Tongue (tissue), 2 donors: ENCODE results near the gene CELA2B. TPM values are rescaled to one million over a fixed set of nuclear protein-coding genes. Genes with fewer than 3 reads are reported as not detected.

ENCODE experiments used
- DNase-seq: peaks from one replicate; pipeline ENCODE4 v3.0.0-alpha.2; 2015
- total RNA-seq: library from RNA; depleted of rRNA; stranded (reverse); fragments of >200 nt; gene quantifications from one replicate; pipeline ENCODE4 v1.2.3, GENCODE V29; 2014

CELA2B gene
- total RNA-seq, 1 donor from 2014 or later, result 0.41 TPM

DNA sequence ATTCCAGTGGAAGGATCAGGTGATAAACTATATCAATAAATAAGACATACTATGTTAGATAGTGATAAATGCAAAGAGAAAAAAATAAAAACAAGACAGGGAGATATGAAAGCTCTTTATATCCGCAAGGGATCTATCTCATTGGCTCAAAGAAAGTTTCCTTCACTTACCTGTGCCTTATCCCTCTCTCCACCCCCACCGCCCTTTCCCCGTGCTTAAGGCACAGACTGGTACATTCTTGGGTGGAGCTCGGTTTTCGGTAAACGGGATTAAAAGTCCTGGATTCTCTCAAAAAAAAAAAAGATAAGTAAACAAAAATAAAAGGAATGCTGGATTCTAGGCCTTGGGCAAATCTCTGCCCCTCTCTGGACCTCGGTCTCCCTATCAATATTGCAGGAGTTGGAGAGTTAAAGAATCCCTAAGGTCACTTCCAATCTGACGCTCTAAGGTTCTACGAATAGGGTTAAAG lies 50.2 kb downstream of the CELA2B start:
- no peak for DNase-seq

DNA sequence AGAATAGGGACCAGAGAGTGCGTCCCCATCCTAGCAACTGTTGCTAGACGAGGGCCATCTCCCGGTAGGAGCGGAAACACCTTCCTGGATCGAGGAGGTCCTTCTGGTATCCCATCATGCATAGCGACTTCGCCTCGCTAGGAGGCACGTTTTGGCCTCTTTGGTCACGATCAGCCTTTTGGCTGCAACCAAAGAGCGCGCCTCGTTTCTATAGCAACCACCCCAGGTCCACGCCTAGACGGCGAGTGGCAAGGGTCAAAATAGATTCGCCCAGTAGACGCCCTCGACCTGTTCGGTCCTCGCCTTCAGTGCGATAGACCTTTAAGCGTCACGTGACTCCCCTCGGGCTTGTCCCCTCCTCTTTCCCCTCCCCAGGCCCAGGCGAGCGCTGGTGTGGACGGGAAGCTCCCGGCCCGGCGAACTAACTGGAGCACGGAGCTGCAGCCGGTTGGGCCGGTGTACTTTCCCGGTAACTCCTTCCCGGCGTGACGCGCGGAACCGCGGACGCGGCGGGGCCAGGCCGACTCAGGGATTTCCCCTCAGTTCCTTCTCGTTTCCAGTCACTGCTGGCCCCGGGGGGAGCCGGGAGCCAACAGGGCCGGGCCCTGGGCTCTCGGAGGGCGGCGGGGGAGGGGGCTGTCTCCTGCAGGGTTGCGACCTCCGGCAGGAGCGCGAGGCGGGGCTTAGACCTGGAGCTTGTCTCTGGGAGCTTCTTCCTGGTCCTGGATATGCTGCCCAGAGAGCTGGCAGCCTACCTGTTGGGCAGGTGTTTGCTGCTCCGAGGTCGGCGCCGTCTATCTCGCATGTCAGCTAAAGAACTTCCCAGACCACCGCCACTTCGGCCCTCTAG lies 50.8 kb downstream of the CELA2B start, which contains the start of gene DNAJC16:
DNAJC16 (plus strand) TSS at position 359 of the 850 bp plus-strand sequence. CDS start 2,258 bp downstream, outside the sequence.
- peak; percentile 100 for DNase-seq

DNA sequence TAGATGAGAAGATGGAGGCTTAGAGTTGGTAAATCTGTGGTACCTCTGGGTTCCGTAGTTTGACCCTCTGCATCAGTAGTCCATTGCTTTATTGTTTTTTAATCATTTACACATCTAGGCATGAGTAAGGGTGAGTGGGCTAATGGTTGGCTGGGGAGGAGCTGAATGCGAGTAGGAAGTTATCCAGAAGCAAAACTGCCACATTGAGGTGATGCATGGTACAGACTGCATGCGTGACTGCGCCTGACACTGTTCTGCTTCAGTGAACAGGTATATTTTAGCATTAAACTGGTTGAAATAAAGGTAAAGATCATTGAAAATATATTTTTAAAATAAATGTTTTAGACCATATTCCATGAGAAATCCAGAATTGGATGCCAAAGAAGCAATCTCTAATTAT lies 55.1 kb downstream of the CELA2B start:
- DNase-seq, result no peak

DNA sequence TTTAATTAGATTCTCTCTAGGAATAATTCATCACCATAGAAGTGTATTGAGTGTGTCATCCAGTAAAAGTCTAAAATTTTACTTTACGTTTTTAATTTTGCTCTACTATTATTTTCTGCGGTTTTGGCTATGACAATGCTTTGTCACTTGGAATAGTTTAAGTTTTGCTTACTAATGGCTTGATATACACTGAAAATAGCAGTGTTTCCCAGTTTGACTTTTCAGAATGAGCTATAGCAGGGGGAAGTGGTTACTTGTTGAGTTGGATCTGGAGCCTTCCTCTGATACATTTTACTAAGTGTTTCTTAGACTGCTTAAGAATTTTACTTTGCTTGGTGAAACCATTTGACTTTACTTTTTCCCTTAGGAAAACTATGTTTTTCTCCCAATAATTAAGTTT lies 55.8 kb downstream of the CELA2B start:
- DNase-seq, result no peak

DNA sequence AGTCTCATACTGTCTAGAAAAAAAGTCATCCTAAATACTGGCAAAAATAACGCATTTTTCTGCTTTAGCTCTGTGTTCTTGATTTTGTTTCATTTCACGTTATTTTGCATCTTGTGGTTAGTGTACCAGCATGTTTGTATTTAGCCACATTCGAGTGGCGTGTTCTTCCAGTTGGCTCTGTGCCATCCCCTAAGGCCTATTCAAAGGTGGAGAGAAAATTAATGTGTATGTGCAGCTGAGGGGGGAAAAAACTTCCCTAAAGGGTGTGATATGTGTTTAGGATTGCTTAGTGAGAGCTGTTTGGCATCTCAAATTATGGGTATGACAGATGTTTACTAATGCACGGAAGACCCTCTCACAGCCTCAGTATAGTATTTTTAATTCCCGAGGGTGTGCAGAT lies 62.9 kb downstream of the CELA2B start:
- no peak for DNase-seq

DNA sequence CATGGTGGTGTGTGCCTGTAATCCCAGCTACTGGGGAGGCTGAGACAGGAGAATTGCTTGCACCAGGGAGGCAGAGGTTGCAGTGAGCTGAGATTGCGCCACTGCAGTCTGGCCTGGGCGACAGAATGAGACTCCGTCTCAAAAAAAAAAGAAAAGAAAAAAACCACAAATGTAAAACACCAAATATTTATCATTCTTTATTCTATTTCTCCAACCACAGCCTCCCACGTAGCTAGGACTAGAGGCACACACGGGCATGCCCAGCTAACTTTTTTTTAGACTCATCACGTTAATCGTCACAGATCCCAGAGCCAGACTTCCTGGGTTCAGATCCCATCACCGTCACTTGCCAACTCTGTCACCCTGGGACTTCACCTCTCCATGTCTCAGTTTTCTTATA lies 64.3 kb downstream of the CELA2B start:
- no peak for DNase-seq

Other genes starting within 250 kb of the CELA2B start
- 3.8 TPM for gene FHAD1, start 228.9 kb upstream of the CELA2B start, total RNA-seq
- gene EFHD2, start 66.2 kb upstream of the CELA2B start, total RNA-seq, result 29.1 TPM
- gene CTRC, start 37.7 kb upstream of the CELA2B start, total RNA-seq, result not detected
- gene CELA2A, start 19.4 kb upstream of the CELA2B start, total RNA-seq, result not detected
- gene CASP9, start 48.1 kb downstream of the CELA2B start, total RNA-seq, result 16.8 TPM
- gene DNAJC16, start 50.7 kb downstream of the CELA2B start, total RNA-seq, result 18.6 TPM
- 2.2 TPM for gene AGMAT, start 108.9 kb downstream of the CELA2B start, total RNA-seq
- 49.4 TPM for gene DDI2, start 141.4 kb downstream of the CELA2B start, total RNA-seq
- gene PLEKHM2, start 208.2 kb downstream of the CELA2B start, total RNA-seq, result 55.1 TPM